HUES64 (cell line): ENCODE results near the gene PHKG1.
"Not testable (repeated sequence)": the region's sequence is repeated elsewhere in the genome, so short reads cannot be mapped to it uniquely, and the experiment has no call there.

ENCODE experiments used
- H3K27ac ChIP-seq: 2 replicates; pipeline ENCODE4 v1.7.0; 2013; ENCODE audit warnings: low read depth, low read length, inconsistent platforms
- H3K27me3 ChIP-seq: 2 replicates; pipeline ENCODE4 v1.6.1; 2013; ENCODE audit warnings: mild to moderate bottlenecking, low read length; ENCODE audit not compliant: insufficient read depth
- H3K36me3 ChIP-seq: 2 replicates; pipeline ENCODE4 v1.6.1; 2013; ENCODE audit warnings: mild to moderate bottlenecking, low read length; ENCODE audit not compliant: insufficient read depth
- H3K4me1 ChIP-seq: 2 replicates; pipeline ENCODE4 v1.6.1; 2013; ENCODE audit warnings: mild to moderate bottlenecking, low read length, moderate library complexity; ENCODE audit not compliant: insufficient read depth
- H3K4me3 ChIP-seq: 2 replicates; pipeline ENCODE4 v1.5.1; 2013; ENCODE audit warnings: mild to moderate bottlenecking, low read length, moderate library complexity
- H3K9ac ChIP-seq: 2 replicates; pipeline ENCODE4 v1.6.1; 2013; ENCODE audit warnings: mild to moderate bottlenecking, low read depth, low read length
- H3K9me3 ChIP-seq: 2 replicates; pipeline ENCODE4 v1.6.1; 2013; ENCODE audit warnings: low read depth, low read length; ENCODE audit not compliant: insufficient read depth
- WGBS: fragments of 150-250, 120-280 bp; methylation state at CpG from one replicate; pipeline ENCODE4 v1.1.7; 2013; ENCODE audit warnings: missing lambda C conversion rate; 5-methylcytosine and 5-hydroxymethylcytosine counted together

The PHKG1 gene

DNA sequence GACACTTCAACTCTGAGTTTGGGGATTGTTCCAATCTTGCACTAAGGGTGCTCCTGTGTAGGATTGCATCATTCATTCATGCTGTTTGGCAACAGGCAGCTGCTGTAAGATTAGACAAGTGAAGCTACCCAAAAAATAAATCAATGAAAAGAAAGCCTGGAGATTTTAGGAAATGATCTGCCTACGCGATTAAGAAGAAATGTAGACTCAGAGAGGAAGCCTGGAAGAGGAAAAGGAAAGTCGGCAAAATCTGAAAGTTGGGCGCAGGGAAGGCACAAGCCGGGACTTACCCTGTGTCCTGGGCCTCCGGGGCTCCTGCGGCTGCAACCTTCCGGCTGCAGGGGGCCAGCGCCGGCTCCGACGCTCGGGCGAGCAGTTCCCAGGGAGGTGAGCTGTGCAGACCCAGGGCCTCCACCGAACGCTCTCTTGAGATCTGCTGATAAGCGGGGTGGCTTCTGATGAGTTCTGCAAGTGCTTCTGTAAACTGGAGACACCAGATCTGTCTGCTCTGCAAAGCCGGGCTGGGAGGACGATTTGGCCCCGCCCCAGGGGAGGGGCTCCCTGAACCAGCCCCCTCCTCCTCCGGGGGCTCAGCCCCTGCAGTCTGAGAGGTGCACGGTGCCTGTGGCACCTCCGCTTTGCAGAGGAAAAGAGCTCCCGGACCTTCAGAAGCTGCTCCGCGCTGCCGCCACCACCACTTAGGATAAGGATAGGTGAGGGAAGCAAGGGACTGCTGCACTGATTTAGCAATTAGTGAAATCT lies 58.9 kb downstream of the PHKG1 start:
- Histone ChIP-seq H3K9ac (peak overlapping the region; percentile 84), H3K36me3 (peaks cover 30% of the 10 kb centered on the region), H3K4me3 (peak overlapping the region; percentile 81), H3K27me3 (no peaks in the 10 kb centered on the region), H3K4me1 (no peaks in the 10 kb centered on the region), H3K9me3 (no peaks in the 10 kb centered on the region), H3K27ac (peak overlapping the region; percentile 75)
- 1% methylated on average over 27 of the region's 27 CpGs for WGBS

DNA sequence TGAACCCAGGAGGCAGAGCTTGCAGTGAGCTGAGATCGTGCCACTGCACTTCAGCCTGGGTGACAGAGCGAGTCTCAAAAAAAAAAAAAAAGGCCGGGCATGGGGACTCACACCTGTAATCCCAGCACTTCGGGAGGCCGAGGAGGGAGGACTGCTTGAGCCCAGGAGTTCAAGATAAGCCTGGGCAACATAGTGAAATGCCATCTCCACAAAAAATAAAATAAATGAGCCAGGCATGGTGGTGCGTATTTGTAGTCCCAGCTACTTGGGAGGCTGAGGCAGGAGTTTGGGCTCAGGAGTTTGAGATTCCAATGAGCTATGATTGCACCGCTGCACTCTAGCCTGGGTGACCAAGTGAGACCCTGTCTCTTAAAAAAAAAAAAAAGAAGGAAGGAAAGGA lies 60.2 kb downstream of the PHKG1 start:
- peaks cover 43% of the 10 kb centered on the region for H3K36me3 ChIP-seq
- 94% methylated on average over 7 of the region's 7 CpGs for WGBS
- H3K4me1 ChIP-seq, H3K9me3 ChIP-seq, H3K27ac ChIP-seq, H3K9ac ChIP-seq, H3K27me3 ChIP-seq: not testable (repeated sequence)
- peak overlapping the region; percentile 81; the same call in 1 of the 2 replicates for H3K4me3 ChIP-seq

DNA sequence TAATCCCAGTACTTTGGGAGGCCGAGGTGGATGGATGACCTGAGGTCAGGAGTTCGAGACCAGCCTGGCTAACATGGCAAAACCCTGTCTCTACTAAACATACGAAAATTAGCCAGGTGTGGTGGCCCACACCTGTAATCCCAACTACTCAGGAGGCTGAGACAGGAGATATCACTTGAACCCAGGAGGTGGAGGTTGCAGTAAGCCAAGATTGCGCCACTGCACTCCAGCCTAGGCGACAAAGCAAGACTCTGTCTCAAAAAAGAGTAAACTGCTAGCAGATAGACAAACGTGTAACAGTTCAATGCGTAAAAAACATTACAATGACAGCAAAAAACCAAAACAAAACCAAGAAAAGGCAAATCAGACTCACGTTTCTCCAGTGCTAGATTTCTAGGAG lies 61.2 kb downstream of the PHKG1 start:
- H3K27ac ChIP-seq, H3K4me1 ChIP-seq, H3K9ac ChIP-seq, H3K27me3 ChIP-seq, H3K9me3 ChIP-seq, H3K4me3 ChIP-seq: not testable (repeated sequence)
- WGBS: 85% methylated on average over 8 of the region's 8 CpGs
- H3K36me3 ChIP-seq: peaks cover 51% of the 10 kb centered on the region

DNA sequence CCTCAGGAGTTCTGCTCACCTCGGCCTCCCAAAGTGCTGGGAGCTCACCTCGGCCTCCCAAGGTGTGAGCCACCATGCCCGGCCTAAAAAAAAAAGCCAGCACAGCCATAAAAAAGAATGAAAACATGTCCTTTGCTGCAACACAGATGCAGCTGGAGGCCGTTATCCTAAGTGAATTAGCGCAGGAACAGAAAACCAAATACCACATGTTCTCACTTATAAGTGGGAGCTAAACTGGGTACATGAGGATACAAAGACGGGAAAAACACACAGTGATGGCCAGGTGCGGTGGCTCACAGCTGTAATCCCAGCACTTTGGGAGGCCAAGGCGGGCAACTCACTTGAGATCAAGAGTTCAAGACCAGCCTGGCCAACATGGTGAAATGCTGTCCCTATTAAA lies 62.4 kb downstream of the PHKG1 start:
- H3K4me1 ChIP-seq: no peaks in the 10 kb centered on the region
- no peak overlapping the region for H3K9ac ChIP-seq
- no peaks in the 10 kb centered on the region for H3K9me3 ChIP-seq
- peaks cover 55% of the 10 kb centered on the region for H3K36me3 ChIP-seq
- no peak overlapping the region for H3K27ac ChIP-seq
- 95% methylated on average over 8 of the region's 8 CpGs for WGBS
- H3K4me3 ChIP-seq: no peak overlapping the region
- no peaks in the 10 kb centered on the region for H3K27me3 ChIP-seq
